ENCODE results near the gene COPA. TPM values are rescaled to one million over a fixed set of nuclear protein-coding genes. Genes with fewer than 3 reads are reported as not detected.
"Not testable (repeated sequence)": the region's sequence is repeated elsewhere in the genome, so short reads cannot be mapped to it uniquely, and the experiment has no call there.

Gene COPA
- total RNA-seq, 1 experiment from 2014 or later, result 73.6 TPM

- in situ Hi-C loops (cut with HindIII; ENCODE audit: low sequenced_read_pairs), result no loop called here
- DNase-seq (ENCODE audit: low spot score), result no peak
These were observed 2.2 kb downstream of the COPA start for GRCh38 chr1:160340866-160341265.

- in situ Hi-C loops (cut with HindIII; ENCODE audit: low sequenced_read_pairs), result no loop called here
- DNase-seq (ENCODE audit: low spot score), result no peak
These were observed 2.9 kb downstream of the COPA start for GRCh38 chr1:160340146-160340545.

GRCh38 chr1:160338580-160338979 lies 4.5 kb downstream of the COPA start:
- in situ Hi-C loops (cut with HindIII; ENCODE audit: low sequenced_read_pairs), result no loop called here
- no peak for DNase-seq (ENCODE audit: low spot score)

GRCh38 chr1:160332516-160332915 lies 10.5 kb downstream of the COPA start:
- in situ Hi-C loops (cut with HindIII; ENCODE audit: low sequenced_read_pairs), result no loop called here
- no peak for DNase-seq (ENCODE audit: low spot score)

GRCh38 chr1:160330119-160330518 lies 12.9 kb downstream of the COPA start:
- DNase-seq (ENCODE audit: low spot score), result no peak
- in situ Hi-C loops (cut with HindIII; ENCODE audit: low sequenced_read_pairs), result no loop called here

- DNase-seq (ENCODE audit: low spot score), result peak; percentile 10
- in situ Hi-C loops (cut with HindIII; ENCODE audit: low sequenced_read_pairs), result no loop called here
These were observed 14.9 kb downstream of the COPA start for GRCh38 chr1:160328184-160328583.

GRCh38 chr1:160326418-160326817 lies 16.6 kb downstream of the COPA start:
- no peak for DNase-seq (ENCODE audit: low spot score)
- in situ Hi-C loops (cut with HindIII; ENCODE audit: low sequenced_read_pairs), result no loop called here

GRCh38 chr1:160325252-160325651 lies 17.8 kb downstream of the COPA start:
- in situ Hi-C loops (cut with HindIII; ENCODE audit: low sequenced_read_pairs), result no loop called here

GRCh38 chr1:160322831-160323230 lies 20.2 kb downstream of the COPA start:
- no peak for DNase-seq (ENCODE audit: low spot score)
- in situ Hi-C loops (cut with HindIII; ENCODE audit: low sequenced_read_pairs), result no loop called here

More at GRCh38 chr1:160325252-160325651, 17.8 kb downstream of the COPA start:
- no peak for DNase-seq (ENCODE audit: low spot score)

- no peak for DNase-seq (ENCODE audit: low spot score)
- in situ Hi-C loops (cut with HindIII; ENCODE audit: low sequenced_read_pairs), result no loop called here
These were observed 27.7 kb downstream of the COPA start for GRCh38 chr1:160315359-160315758.

- in situ Hi-C loops (cut with HindIII; ENCODE audit: low sequenced_read_pairs), result no loop called here
These were observed 33.5 kb downstream of the COPA start for GRCh38 chr1:160309571-160309970.

GRCh38 chr1:160309185-160309557 lies 33.9 kb downstream of the COPA start:
- DNase-seq (ENCODE audit: low spot score), result no peak
- in situ Hi-C loops (cut with HindIII; ENCODE audit: low sequenced_read_pairs), result no loop called here

More at GRCh38 chr1:160309571-160309970, 33.5 kb downstream of the COPA start:
- no peak for DNase-seq (ENCODE audit: low spot score)

- in situ Hi-C loops (cut with HindIII; ENCODE audit: low sequenced_read_pairs), result no loop called here
- no peak for DNase-seq (ENCODE audit: low spot score)
These were observed 34.4 kb downstream of the COPA start for GRCh38 chr1:160308451-160309184.

- no peak for DNase-seq (ENCODE audit: low spot score)
These were observed 35.8 kb downstream of the COPA start for GRCh38 chr1:160307118-160307791.

GRCh38 chr1:160300173-160300572 lies 42.9 kb downstream of the COPA start:
- in situ Hi-C loops (cut with HindIII; ENCODE audit: low sequenced_read_pairs), result no loop called here
- no peak for DNase-seq (ENCODE audit: low spot score)

More at GRCh38 chr1:160307118-160307791, 35.8 kb downstream of the COPA start:
- in situ Hi-C loops (cut with HindIII; ENCODE audit: low sequenced_read_pairs), result no loop called here

GRCh38 chr1:160296036-160296435 lies 47.0 kb downstream of the COPA start:
- in situ Hi-C loops (cut with HindIII; ENCODE audit: low sequenced_read_pairs), result no loop called here
- no peak for DNase-seq (ENCODE audit: low spot score)

GRCh38 chr1:160293020-160293968 lies 49.8 kb downstream of the COPA start:
- in situ Hi-C loops (cut with HindIII; ENCODE audit: low sequenced_read_pairs), result no loop called here
- DNase-seq (ENCODE audit: low spot score), result no peak

GRCh38 chr1:160291248-160292220 lies 51.5 kb downstream of the COPA start:
- DNase-seq (ENCODE audit: low spot score), result peak; percentile 93
- in situ Hi-C loops (cut with HindIII; ENCODE audit: low sequenced_read_pairs), result no loop called here

- DNase-seq (ENCODE audit: low spot score); in situ Hi-C loops (cut with HindIII; ENCODE audit: low sequenced_read_pairs): not testable (repeated sequence)
These were observed 55.3 kb downstream of the COPA start for GRCh38 chr1:160287769-160288168.

All from G401 (cell line).